Colonic mucosa (tissue), 4 donors: ENCODE results near the gene AGAP5. TPM values are rescaled to one million over a fixed set of nuclear protein-coding genes. Genes with fewer than 3 reads are reported as not detected.

Experiments used
- DNase-seq: peaks from one replicate; pipeline ENCODE4 v3.0.0-alpha.2; 2020
- H3K27ac ChIP-seq: fragments of 200-600 bp; one replicate; pipeline ENCODE4 v1.8.0; 2021
- H3K27me3 ChIP-seq: fragments of 200-600 bp; one replicate; pipeline ENCODE4 v1.8.0; 2021
- H3K36me3 ChIP-seq: fragments of 200-600 bp; one replicate; pipeline ENCODE4 v1.8.0; 2021
- H3K4me1 ChIP-seq: fragments of 200-600 bp; one replicate; pipeline ENCODE4 v1.8.0; 2021; ENCODE audit warnings: mild to moderate bottlenecking
- H3K4me3 ChIP-seq: fragments of 200-600 bp; one replicate; pipeline ENCODE4 v1.8.0; 2021
- H3K9ac ChIP-seq, 2 donors: one replicate each; pipeline ENCODE4 v1.7.0; 2013; ENCODE audit warnings: control low read depth in 2 of 2, low read depth in 2 of 2, low read length in 2 of 2
- H3K9me3 ChIP-seq: fragments of 200-600 bp; one replicate; pipeline ENCODE4 v1.8.0; 2021
- CTCF ChIP-seq: fragments of 200-600 bp; IDR thresholded peaks from one replicate; pipeline ENCODE4 v1.8.0; 2022; ENCODE audit warnings: antibody characterized with exemption, mild to moderate bottlenecking
- intact Hi-C: fragments of 100-400 bp; cut with DNase I; formaldehyde crosslinking; loops from one replicate; pipeline ENCODE4 v1.14.1; 2022
- total RNA-seq, 2 donors: library from RNA; stranded (reverse); fragmentation: NEBNext Ultra II Directional in 1 of 2; extraction: Animal tissue kit (Norgen Biotek cat#: 25700) in 1 of 2; gene quantifications; one replicate each; pipeline ENCODE4 v1.2.1, GENCODE V29; 2021
- donor health status: healthy.
- donor health status: DM: no; HTN: no; CAD: no.
- donor health status: DM: no; HTN: no; CAD: no.

The AGAP5 gene
- total RNA-seq, 2 donors from 2014 or later = 4.8 to 8.2 TPM

- no peak for TF ChIP-seq CTCF
- no peaks in the 10 kb centered on the region for H3K27me3 ChIP-seq
- H3K9ac ChIP-seq = no peak overlapping the region
- H3K36me3 ChIP-seq = no peaks in the 10 kb centered on the region
- H3K9me3 ChIP-seq = no peaks in the 10 kb centered on the region
- H3K27ac ChIP-seq = no peak overlapping the region
- DNase-seq = no peak
- intact Hi-C loops = no loop called here
- no peaks in the 10 kb centered on the region for H3K4me1 ChIP-seq
- H3K4me3 ChIP-seq = no peak overlapping the region
Measured at GRCh38 chr10:73629165-73629564, 68.7 kb downstream of the AGAP5 start.

- peak; percentile 72 for DNase-seq
- Histone ChIP-seq H3K9ac (no peak overlapping the region), H3K27me3 (no peaks in the 10 kb centered on the region), H3K4me3 (no peak overlapping the region), H3K27ac (no peak overlapping the region), H3K4me1 (no peaks in the 10 kb centered on the region), H3K9me3 (no peaks in the 10 kb centered on the region), H3K36me3 (no peaks in the 10 kb centered on the region)
- intact Hi-C loops = no loop called here
- no peak for TF ChIP-seq CTCF
Measured at GRCh38 chr10:73628405-73628804, 69.5 kb downstream of the AGAP5 start.

- H3K4me3 ChIP-seq = no peak overlapping the region
- H3K9me3 ChIP-seq = no peaks in the 10 kb centered on the region
- intact Hi-C loops = no loop called here
- no peak for TF ChIP-seq CTCF
- H3K9ac ChIP-seq = no peak overlapping the region
- H3K4me1 ChIP-seq = no peaks in the 10 kb centered on the region
- DNase-seq = no peak
- no peaks in the 10 kb centered on the region for H3K27me3 ChIP-seq
- no peaks in the 10 kb centered on the region for H3K36me3 ChIP-seq
- H3K27ac ChIP-seq = no peak overlapping the region
Measured at GRCh38 chr10:73627300-73627699, 70.6 kb downstream of the AGAP5 start.

GRCh38 chr10:73625884-73626752, 71.8 kb downstream of the AGAP5 start:
- peak overlapping the region; percentile 80 for H3K4me3 ChIP-seq

More at GRCh38 chr10:73625884-73626752, 71.8 kb downstream of the AGAP5 start:
- TF ChIP-seq CTCF = no peak
- peak overlapping the region; percentile 93 to 94 for H3K9ac ChIP-seq
- H3K36me3 ChIP-seq = no peaks in the 10 kb centered on the region
- intact Hi-C loops = no loop called here
- no peaks in the 10 kb centered on the region for H3K4me1 ChIP-seq
- H3K27me3 ChIP-seq = no peaks in the 10 kb centered on the region
- peak overlapping the region; percentile 69 for H3K27ac ChIP-seq
- no peaks in the 10 kb centered on the region for H3K9me3 ChIP-seq
- DNase-seq = peak; percentile 96
